Neural cell (in vitro differentiated cells): ENCODE results near the gene RIF1. TPM values are rescaled to one million over a fixed set of nuclear protein-coding genes. Genes with fewer than 3 reads are reported as not detected.

Source experiments
- H2AFZ ChIP-seq: fragments of 200-600, 300-800 bp; sonication (generic), shearing (Covaris generic); 2 replicates; pipeline ENCODE4 v1.6.0; 2014; ENCODE audit warnings: low read depth, mild to moderate bottlenecking, antibody characterized with exemption, low read length, moderate library complexity
- H3F3A ChIP-seq: fragments of 200-600 bp; shearing (Covaris generic); 2 replicates; pipeline ENCODE4 v1.6.1; 2016; ENCODE audit warnings: mild to moderate bottlenecking, moderate library complexity, mixed read lengths, antibody characterized with exemption, low read length; ENCODE audit not compliant: insufficient read depth, poor library complexity, severe bottlenecking
- H3K27ac ChIP-seq: fragments of 200-600, 300-800 bp; sonication (generic), shearing (Covaris generic); 2 replicates; pipeline ENCODE4 v1.5.1; 2014; ENCODE audit warnings: mild to moderate bottlenecking, low read length, moderate library complexity
- H3K27me3 ChIP-seq: fragments of 300-800, 200-600 bp; sonication (generic), shearing (Covaris generic); 2 replicates; pipeline ENCODE4 v1.6.0; 2014; ENCODE audit warnings: mild to moderate bottlenecking, low read depth, low read length, moderate library complexity; ENCODE audit not compliant: insufficient read depth
- H3K36me3 ChIP-seq: fragments of 300-800, 200-600 bp; sonication (generic), shearing (Covaris generic); 2 replicates; pipeline ENCODE4 v1.5.1; 2014; ENCODE audit warnings: mild to moderate bottlenecking, antibody characterized with exemption, low read length, moderate library complexity; ENCODE audit not compliant: insufficient read depth
- H3K4me2 ChIP-seq: fragments of 300-800, 200-600 bp; sonication (generic), shearing (Covaris generic); 2 replicates; pipeline ENCODE4 v1.6.0; 2014; ENCODE audit warnings: mild to moderate bottlenecking, low read length
- H3K4me3 ChIP-seq: fragments of 300-800, 200-600 bp; sonication (generic), shearing (Covaris generic); 2 replicates; pipeline ENCODE4 v1.5.1; 2014; ENCODE audit warnings: mild to moderate bottlenecking, low read length, moderate library complexity
- H3K79me2 ChIP-seq: fragments of 200-600 bp; shearing (Covaris generic); replicated peaks from 2 replicates; pipeline ENCODE4 v1.6.0; 2014; ENCODE audit warnings: mild to moderate bottlenecking, low read length, moderate library complexity; ENCODE audit not compliant: insufficient read depth
- H3K9ac ChIP-seq: fragments of 300-800, 200-600 bp; sonication (generic), shearing (Covaris generic); 2 replicates; pipeline ENCODE4 v1.6.1; 2016; ENCODE audit warnings: mild to moderate bottlenecking, low read length, mixed read lengths
- H3K9me2 ChIP-seq: fragments of 200-600 bp; shearing (Covaris generic); 2 replicates; pipeline ENCODE4 v1.6.1; 2016; ENCODE audit warnings: mild to moderate bottlenecking, low read length, mixed read lengths; ENCODE audit not compliant: insufficient read depth
- H3K9me3 ChIP-seq: fragments of 200-600, 300-800 bp; sonication (generic), shearing (Covaris generic); 2 replicates; pipeline ENCODE4 v1.6.1; 2016; ENCODE audit warnings: mild to moderate bottlenecking, mixed run types, low read length, moderate library complexity, mixed read lengths
- H4K20me1 ChIP-seq: fragments of 200-600 bp; shearing (Covaris generic); 2 replicates; pipeline ENCODE4 v1.6.1; 2016; ENCODE audit warnings: mild to moderate bottlenecking, mixed run types; ENCODE audit not compliant: insufficient read depth
- CTCF ChIP-seq: fragments of 450-650 bp; IDR thresholded peaks from 2 replicates; pipeline ENCODE4 v1.5.1; 2014; ENCODE audit warnings: antibody characterized with exemption, mild to moderate bottlenecking, moderate library complexity; ENCODE audit not compliant: poor library complexity, severe bottlenecking
- EP300 ChIP-seq: fragments of 450-650 bp; conservative IDR thresholded peaks from 2 replicates; pipeline ENCODE4 v1.6.1; 2014; ENCODE audit warnings: antibody characterized with exemption, mild to moderate bottlenecking, moderate library complexity; ENCODE audit not compliant: poor library complexity, severe bottlenecking
- EZH2 ChIP-seq: fragments of 200-600, 300-800 bp; shearing (Covaris generic), sonication (generic); IDR thresholded peaks from 2 replicates; pipeline ENCODE4 v1.6.1; 2014; ENCODE audit warnings: antibody characterized with exemption, low read length, borderline replicate concordance, mild to moderate bottlenecking; ENCODE audit not compliant: insufficient read depth, poor library complexity, severe bottlenecking
- MXI1 ChIP-seq: fragments of 450-650 bp; conservative IDR thresholded peaks from 2 replicates; pipeline ENCODE4 v1.6.1; 2014; ENCODE audit warnings: antibody characterized with exemption, mild to moderate bottlenecking; ENCODE audit not compliant: poor library complexity, severe bottlenecking
- POLR2AphosphoS5 ChIP-seq: IDR thresholded peaks from 2 replicates; pipeline ENCODE4 v1.6.1; 2012
- RAD21 ChIP-seq: fragments of 450-650 bp; conservative IDR thresholded peaks from 2 replicates; pipeline ENCODE4 v1.6.1; 2014; ENCODE audit warnings: antibody characterized with exemption, mild to moderate bottlenecking, moderate library complexity
- REST ChIP-seq: IDR thresholded peaks from 2 replicates; pipeline ENCODE4 v1.6.1; 2012; ENCODE audit warnings: borderline replicate concordance
- SMC3 ChIP-seq: fragments of 450-650 bp; conservative IDR thresholded peaks from 2 replicates; pipeline ENCODE4 v1.6.1; 2014; ENCODE audit warnings: antibody characterized with exemption, mild to moderate bottlenecking, moderate library complexity; ENCODE audit not compliant: poor library complexity
- TAF1 ChIP-seq: IDR thresholded peaks from 2 replicates; pipeline ENCODE4 v1.6.1; 2012; ENCODE audit warnings: low read depth
- polyA plus RNA-seq: library from polyadenylated mRNA; depleted of rRNA; stranded (reverse); fragments of >200 nt; gene quantifications from 2 replicates; pipeline ENCODE4 v1.2.3, GENCODE V29; 2014

Gene RIF1
- polyA plus RNA-seq, 1 donor from 2014 or later = 17.2 TPM

- H3K9me2 ChIP-seq = no peaks in the 10 kb centered on the region
- no peaks in the 10 kb centered on the region for H3F3A ChIP-seq
- H3K27me3 ChIP-seq = no peaks in the 10 kb centered on the region
- H3K27ac ChIP-seq = no peak overlapping the region
- no peaks in the 10 kb centered on the region for H4K20me1 ChIP-seq
- no peaks in the 10 kb centered on the region for H3K9me3 ChIP-seq
- H2AFZ ChIP-seq = no peak overlapping the region
- no peak overlapping the region for H3K4me2 ChIP-seq
- TF ChIP-seq EZH2 (no peak), TAF1 (no peak), CTCF (no peak), REST (no peak), POLR2AphosphoS5 (no peak), EP300 (no peak)
- H3K36me3 ChIP-seq = peaks cover 10% of the 10 kb centered on the region
- H3K4me3 ChIP-seq = no peak overlapping the region
- H3K79me2 ChIP-seq = no peaks in the 10 kb centered on the region
- no peak overlapping the region for H3K9ac ChIP-seq
Observed at GRCh38 chr2:151482171-151482725, 72.5 kb downstream of the RIF1 start.

- H3K79me2 ChIP-seq = no peaks in the 10 kb centered on the region
- no peaks in the 10 kb centered on the region for H3F3A ChIP-seq
- H3K36me3 ChIP-seq = peaks cover 10% of the 10 kb centered on the region
- no peak overlapping the region for H3K4me3 ChIP-seq
- no peaks in the 10 kb centered on the region for H3K27me3 ChIP-seq
- no peak for TF ChIP-seq MXI1
- TF ChIP-seq EP300 = no peak
- no peak for TF ChIP-seq CTCF
- no peak for TF ChIP-seq SMC3
- TF ChIP-seq POLR2AphosphoS5 = no peak
- TF ChIP-seq EZH2 = no peak
- no peak for TF ChIP-seq TAF1
- no peak for TF ChIP-seq REST
- TF ChIP-seq RAD21 = no peak
- no peak overlapping the region for H3K27ac ChIP-seq
- no peaks in the 10 kb centered on the region for H3K9me3 ChIP-seq
- H3K4me2 ChIP-seq = no peak overlapping the region
- no peaks in the 10 kb centered on the region for H4K20me1 ChIP-seq
- H3K9me2 ChIP-seq = no peaks in the 10 kb centered on the region
- H3K9ac ChIP-seq = no peak overlapping the region
- no peak overlapping the region for H2AFZ ChIP-seq
Observed at GRCh38 chr2:151483546-151483945, 73.8 kb downstream of the RIF1 start.
